GM18873 (cell line): ENCODE data around the gene ISL1.

Experiments used
- ATAC-seq: cut with Tn5 transposase; IDR thresholded peaks from one replicate; pipeline ENCODE4 v1.9.1; 2021; ENCODE audit warnings: mild to moderate bottlenecking, moderate library complexity, moderate number of reproducible peaks; ENCODE audit not compliant: unreplicated experiment, low FRiP score

Gene ISL1

DNA sequence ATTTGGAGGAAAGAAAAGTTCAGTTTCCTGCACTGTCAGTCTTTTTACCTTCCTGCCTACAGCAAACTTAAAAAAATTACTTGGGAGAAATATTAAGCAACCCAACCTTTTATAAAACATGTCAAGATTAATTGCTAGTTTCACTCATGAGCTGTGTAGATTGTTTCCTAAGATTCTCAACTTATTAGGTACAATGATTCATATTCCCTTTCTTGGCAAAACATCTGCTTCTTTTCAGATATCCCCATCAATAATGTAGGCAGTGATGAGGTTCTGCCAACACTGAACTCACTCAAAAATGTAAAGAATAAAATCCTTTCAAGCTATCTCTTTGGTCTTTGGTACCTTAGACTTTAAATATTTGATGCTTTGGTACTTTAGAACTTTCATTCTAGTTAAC lies 56.0 kb downstream of the ISL1 start:
- no peak for ATAC-seq
